ENCODE results near the gene NRGN. TPM values are rescaled to one million over a fixed set of nuclear protein-coding genes. Genes with fewer than 3 reads are reported as not detected.

The NRGN gene
- total RNA-seq, 2 donors from 2014 or later: 1.2 to 1.8 TPM

- Histone ChIP-seq H3K9me3 (no peaks in the 10 kb centered on the region), H3K27me3 (replicated peaks; ENCODE audit: insufficient read depth) (no peaks in the 10 kb centered on the region), H3K27ac (no peak overlapping the region), H3K4me1 (replicated peaks) (no peaks in the 10 kb centered on the region), H3K4me3 (peak overlapping the region; percentile 36 to 40), H3K36me3 (no peaks in the 10 kb centered on the region)
- DNase-seq (ENCODE audit: low spot score): no peak
- 2% methylated on average over 37 of the region's 37 CpGs for WGBS
- TF ChIP-seq CTCF (IDR thresholded peaks at IDR 0.05) (peak in 1 of 4 experiments; percentile 50), POLR2A (IDR thresholded peaks at IDR 0.05) (no peak)
- intact Hi-C loops (cut with DNase I): no loop called here
Measured at GRCh38 chr11:124740277-124740882, 638 bp downstream of the NRGN start.

GRCh38 chr11:124742555-124742954 lies 2.8 kb downstream of the NRGN start:
- intact Hi-C loops (cut with DNase I): no loop called here
- 66% methylated on average over 2 of the region's 2 CpGs for WGBS
- Histone ChIP-seq H3K36me3 (no peaks in the 10 kb centered on the region), H3K27ac (no peak overlapping the region), H3K4me3 (no peak overlapping the region), H3K27me3 (replicated peaks; ENCODE audit: insufficient read depth) (no peaks in the 10 kb centered on the region), H3K4me1 (replicated peaks) (no peaks in the 10 kb centered on the region), H3K9me3 (no peaks in the 10 kb centered on the region)
- TF ChIP-seq CTCF (IDR thresholded peaks at IDR 0.05) (no peak), POLR2A (IDR thresholded peaks at IDR 0.05) (no peak), POLR2AphosphoS5 (IDR thresholded peaks at IDR 0.05) (no peak)
- no peak for DNase-seq (ENCODE audit: low spot score)

- TF ChIP-seq CTCF (IDR thresholded peaks at IDR 0.05): no peak
- TF ChIP-seq POLR2A (IDR thresholded peaks at IDR 0.05): no peak
- no peak for TF ChIP-seq POLR2AphosphoS5 (IDR thresholded peaks at IDR 0.05)
- DNase-seq (ENCODE audit: low spot score): no peak
- intact Hi-C loops (cut with DNase I): no loop called here
- Histone ChIP-seq H3K9me3 (no peaks in the 10 kb centered on the region), H3K4me3 (no peak overlapping the region), H3K27ac (no peak overlapping the region), H3K4me1 (replicated peaks) (no peaks in the 10 kb centered on the region), H3K36me3 (no peaks in the 10 kb centered on the region), H3K27me3 (replicated peaks; ENCODE audit: insufficient read depth) (no peaks in the 10 kb centered on the region)
- WGBS: 67% methylated on average over 6 of the region's 6 CpGs
Measured at GRCh38 chr11:124743050-124743449, 3.3 kb downstream of the NRGN start.

GRCh38 chr11:124745270-124745834 lies 5.6 kb downstream of the NRGN start:
- H3K9me3 ChIP-seq: no peaks in the 10 kb centered on the region
- intact Hi-C loops (cut with DNase I): no loop called here
- H3K27me3 ChIP-seq (replicated peaks; ENCODE audit: insufficient read depth): no peaks in the 10 kb centered on the region
- H3K36me3 ChIP-seq: no peaks in the 10 kb centered on the region
- H3K4me1 ChIP-seq (replicated peaks): no peaks in the 10 kb centered on the region
- 34% methylated on average over 44 of the region's 44 CpGs for WGBS
- no peak overlapping the region for H3K27ac ChIP-seq
- TF ChIP-seq CTCF (IDR thresholded peaks at IDR 0.05) (no peak), POLR2A (IDR thresholded peaks at IDR 0.05) (no peak), POLR2AphosphoS5 (IDR thresholded peaks at IDR 0.05) (no peak)
- DNase-seq (ENCODE audit: low spot score): no peak
- H3K4me3 ChIP-seq: peak overlapping the region; percentile 42 to 45
